NB4 (cell line): Measurements from ENCODE around the gene CMIP.

Experiments
- CTCF ChIP-seq: IDR thresholded peaks from one replicate; pipeline ENCODE4 v1.5.1; 2012; ENCODE audit warnings: low read depth, low read length
- POLR2A ChIP-seq: IDR thresholded peaks from 2 replicates; pipeline ENCODE4 v1.6.1; 2011; ENCODE audit warnings: mild to moderate bottlenecking; ENCODE audit not compliant: insufficient read length; ENCODE audit errors: extremely low read depth

GRCh38 chr16:81708266-81709015, 263.8 kb downstream of the CMIP start:
- TF ChIP-seq CTCF: no peak
- no peak for TF ChIP-seq POLR2A
